Astrocyte (in vitro differentiated cells and primary cell): Measurements from ENCODE around the gene TRIM50. TPM values are rescaled to one million over a fixed set of nuclear protein-coding genes. Genes with fewer than 3 reads are reported as not detected.
"Not testable (repeated sequence)": the region's sequence is repeated elsewhere in the genome, so short reads cannot be mapped to it uniquely, and the experiment has no call there.

Experiments
- DNase-seq: peaks from one replicate; pipeline ENCODE4 v3.0.0-alpha.2; 2010; ENCODE audit warnings: low read depth
- FAIRE-seq: peaks from 2 replicates; lab custom pipeline; 2011; peaks lifted over from hg19 to GRCh38; lab: Jason Lieb, UNC
- H2AFZ ChIP-seq: 2 replicates; pipeline ENCODE4 v1.6.0; 2012; ENCODE audit warnings: low read depth, low read length, inconsistent platforms
- H3K27ac ChIP-seq: 2 replicates; pipeline ENCODE4 v1.5.1; 2011; ENCODE audit warnings: low read depth, low read length, inconsistent platforms
- H3K27me3 ChIP-seq: 2 replicates; pipeline ENCODE4 v1.6.0; 2011; ENCODE audit warnings: low read length, inconsistent platforms; ENCODE audit not compliant: insufficient read depth
- H3K36me3 ChIP-seq: 2 replicates; pipeline ENCODE4 v1.5.1; 2011; ENCODE audit warnings: low read length, inconsistent platforms; ENCODE audit not compliant: insufficient read depth
- H3K4me1 ChIP-seq: 2 replicates; pipeline ENCODE4 v1.5.1; 2011; ENCODE audit warnings: low read length, inconsistent platforms; ENCODE audit not compliant: insufficient read depth
- H3K4me2 ChIP-seq: 2 replicates; pipeline ENCODE4 v1.6.0; 2012; ENCODE audit warnings: low read length, inconsistent platforms
- H3K4me3 ChIP-seq: 2 replicates; pipeline ENCODE4 v1.5.1; 2011; ENCODE audit warnings: low read depth, mild to moderate bottlenecking, low read length, inconsistent platforms; ENCODE audit not compliant: insufficient read depth
- H3K79me2 ChIP-seq: 2 replicates; pipeline ENCODE4 v1.6.0; 2012; ENCODE audit warnings: mild to moderate bottlenecking, low read length, inconsistent platforms; ENCODE audit not compliant: insufficient read depth
- H3K9ac ChIP-seq: 2 replicates; pipeline ENCODE4 v1.6.0; 2012; ENCODE audit warnings: mild to moderate bottlenecking, low read length, inconsistent platforms
- H3K9me3 ChIP-seq: 2 replicates; pipeline ENCODE4 v1.5.1; 2012; ENCODE audit warnings: low read depth, mild to moderate bottlenecking, low read length, inconsistent platforms; ENCODE audit not compliant: insufficient read depth
- H4K20me1 ChIP-seq: 2 replicates; pipeline ENCODE4 v1.6.0; 2012; ENCODE audit warnings: low read length, inconsistent platforms; ENCODE audit not compliant: insufficient read depth
- H3K27ac Mint-ChIP-seq: one replicate; pipeline ENCODE4 v1.8.0; 2021; ENCODE audit warnings: mild to moderate bottlenecking, mixed read lengths; ENCODE audit not compliant: unreplicated experiment
- H3K27me3 Mint-ChIP-seq: one replicate; pipeline ENCODE4 v1.8.0; 2021; ENCODE audit warnings: low read depth, mixed read lengths; ENCODE audit not compliant: unreplicated experiment
- H3K36me3 Mint-ChIP-seq: one replicate; pipeline ENCODE4 v1.8.0; 2021; ENCODE audit warnings: low read depth, mixed read lengths; ENCODE audit not compliant: unreplicated experiment
- H3K4me1 Mint-ChIP-seq: one replicate; pipeline ENCODE4 v1.8.0; 2021; ENCODE audit warnings: low read depth, mixed read lengths; ENCODE audit not compliant: unreplicated experiment
- H3K4me3 Mint-ChIP-seq: one replicate; pipeline ENCODE4 v1.8.0; 2021; ENCODE audit warnings: mild to moderate bottlenecking, moderate library complexity, mixed read lengths; ENCODE audit not compliant: unreplicated experiment
- H3K9me3 Mint-ChIP-seq: one replicate; pipeline ENCODE4 v1.8.0; 2021; ENCODE audit warnings: mild to moderate bottlenecking, mixed read lengths; ENCODE audit not compliant: unreplicated experiment
- EZH2 ChIP-seq: IDR thresholded peaks from 2 replicates; pipeline ENCODE4 v1.6.1; 2012; ENCODE audit warnings: mild to moderate bottlenecking, low read length, inconsistent platforms; ENCODE audit not compliant: insufficient read depth
- total RNA-seq: library from RNA; stranded (reverse); gene quantifications from 2 replicates; pipeline ENCODE4 v1.2.1, GENCODE V29; 2021
- TF ChIP-seq, protein P1 (sequence below): IDR thresholded peaks from 2 replicates; pipeline ENCODE4 v1.5.1; 2011; ENCODE audit warnings: low read depth, mild to moderate bottlenecking, inconsistent platforms, low read length, moderate library complexity; ENCODE audit not compliant: insufficient read depth

The TRIM50 gene
- total RNA-seq, 1 donor from 2014 or later: not detected

DNA sequence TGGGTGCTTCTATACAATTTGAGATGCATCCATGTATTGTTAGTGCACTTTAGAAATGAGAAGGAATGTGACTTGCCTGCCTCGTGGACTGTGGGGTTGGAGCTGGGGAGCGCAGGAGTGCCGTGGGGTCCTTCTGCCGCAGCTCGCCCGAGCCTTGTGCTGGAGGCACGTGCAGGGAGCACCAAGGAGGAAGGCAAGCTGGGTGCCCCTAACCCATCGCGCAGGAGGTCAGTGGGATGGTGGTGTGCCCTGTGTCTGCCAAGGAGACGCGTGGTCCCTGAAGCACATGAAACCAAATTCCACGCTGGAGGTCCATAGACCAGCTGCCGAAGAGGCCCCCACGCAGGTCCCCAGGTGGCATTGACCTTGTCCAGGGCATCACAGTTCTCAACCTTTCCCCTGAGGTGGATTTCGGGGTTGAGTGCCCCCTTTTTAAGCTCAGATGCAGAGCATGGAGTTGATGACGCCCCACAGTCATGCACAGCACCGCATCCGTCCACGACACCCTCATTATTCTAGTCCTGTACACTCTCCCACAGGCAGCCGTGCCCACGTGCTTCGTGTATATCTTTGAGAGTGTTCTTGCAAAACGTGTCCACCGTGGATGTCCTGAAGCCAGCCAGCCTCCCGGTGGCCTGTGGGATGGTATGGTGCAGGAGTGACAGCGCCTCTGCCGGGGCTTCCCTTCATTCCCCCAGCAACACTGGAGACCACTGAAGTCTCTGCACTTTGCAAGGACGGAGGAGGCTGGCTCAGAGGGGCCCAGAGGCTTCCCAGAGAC is 35.5 kb upstream of the TRIM50 start:
- H2AFZ ChIP-seq: no peak overlapping the region
- H3K9me3 Mint-ChIP-seq: peaks cover 8% of the 10 kb centered on the region
- FAIRE-seq: no peak

DNA sequence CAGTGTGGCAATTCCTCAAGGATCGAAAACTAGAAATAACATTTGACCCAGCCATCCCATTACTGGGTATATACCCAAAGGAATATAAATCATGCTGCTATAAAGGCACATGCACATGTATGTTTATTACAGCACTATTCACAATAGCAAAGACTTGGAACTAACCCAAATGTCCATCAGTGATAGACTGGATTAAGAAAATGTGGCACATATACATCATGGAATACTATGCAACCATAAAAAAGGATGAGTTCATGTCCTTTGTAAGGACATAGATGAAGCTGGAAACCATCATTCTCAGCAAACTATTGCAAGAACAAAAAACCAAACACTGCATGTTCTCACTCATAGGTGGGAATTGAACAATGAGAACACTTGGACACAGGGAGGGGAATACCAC is 32.7 kb upstream of the TRIM50 start:
- H3K79me2 ChIP-seq, FAIRE-seq, H2AFZ ChIP-seq, H3K4me1 Mint-ChIP-seq, H3K27me3 ChIP-seq, H3K9me3 ChIP-seq, H3K9me3 Mint-ChIP-seq, H3K4me1 ChIP-seq, H3K27ac Mint-ChIP-seq, H3K4me3 ChIP-seq, H3K9ac ChIP-seq, H3K36me3 Mint-ChIP-seq, DNase-seq, H3K36me3 ChIP-seq, H4K20me1 ChIP-seq, H3K4me2 ChIP-seq, H3K27ac ChIP-seq, H3K4me3 Mint-ChIP-seq: not testable (repeated sequence)
- peaks cover 12% of the 10 kb centered on the region for H3K27me3 Mint-ChIP-seq

More for the DNA sequence above, 35.5 kb upstream of the TRIM50 start:
- DNase-seq: no peak
- Mint-ChIP-seq H3K4me3 (no peak overlapping the region), H3K27me3 (peaks cover 13% of the 10 kb centered on the region), H3K4me1 (no peaks in the 10 kb centered on the region), H3K36me3 (peaks cover 3% of the 10 kb centered on the region), H3K27ac (no peak overlapping the region)
- TF ChIP-seq, protein P1, sequence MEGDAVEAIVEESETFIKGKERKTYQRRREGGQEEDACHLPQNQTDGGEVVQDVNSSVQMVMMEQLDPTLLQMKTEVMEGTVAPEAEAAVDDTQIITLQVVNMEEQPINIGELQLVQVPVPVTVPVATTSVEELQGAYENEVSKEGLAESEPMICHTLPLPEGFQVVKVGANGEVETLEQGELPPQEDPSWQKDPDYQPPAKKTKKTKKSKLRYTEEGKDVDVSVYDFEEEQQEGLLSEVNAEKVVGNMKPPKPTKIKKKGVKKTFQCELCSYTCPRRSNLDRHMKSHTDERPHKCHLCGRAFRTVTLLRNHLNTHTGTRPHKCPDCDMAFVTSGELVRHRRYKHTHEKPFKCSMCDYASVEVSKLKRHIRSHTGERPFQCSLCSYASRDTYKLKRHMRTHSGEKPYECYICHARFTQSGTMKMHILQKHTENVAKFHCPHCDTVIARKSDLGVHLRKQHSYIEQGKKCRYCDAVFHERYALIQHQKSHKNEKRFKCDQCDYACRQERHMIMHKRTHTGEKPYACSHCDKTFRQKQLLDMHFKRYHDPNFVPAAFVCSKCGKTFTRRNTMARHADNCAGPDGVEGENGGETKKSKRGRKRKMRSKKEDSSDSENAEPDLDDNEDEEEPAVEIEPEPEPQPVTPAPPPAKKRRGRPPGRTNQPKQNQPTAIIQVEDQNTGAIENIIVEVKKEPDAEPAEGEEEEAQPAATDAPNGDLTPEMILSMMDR: no peak
- no peak for TF ChIP-seq EZH2
- no peak overlapping the region for H3K27ac ChIP-seq
- H3K9me3 ChIP-seq: no peaks in the 10 kb centered on the region
- H3K4me2 ChIP-seq: no peak overlapping the region
- H3K36me3 ChIP-seq: no peaks in the 10 kb centered on the region
- no peak overlapping the region for H3K9ac ChIP-seq
- no peaks in the 10 kb centered on the region for H3K4me1 ChIP-seq
- H4K20me1 ChIP-seq: no peaks in the 10 kb centered on the region
- peaks cover 5% of the 10 kb centered on the region for H3K27me3 ChIP-seq
- no peaks in the 10 kb centered on the region for H3K79me2 ChIP-seq
- no peak overlapping the region for H3K4me3 ChIP-seq

DNA sequence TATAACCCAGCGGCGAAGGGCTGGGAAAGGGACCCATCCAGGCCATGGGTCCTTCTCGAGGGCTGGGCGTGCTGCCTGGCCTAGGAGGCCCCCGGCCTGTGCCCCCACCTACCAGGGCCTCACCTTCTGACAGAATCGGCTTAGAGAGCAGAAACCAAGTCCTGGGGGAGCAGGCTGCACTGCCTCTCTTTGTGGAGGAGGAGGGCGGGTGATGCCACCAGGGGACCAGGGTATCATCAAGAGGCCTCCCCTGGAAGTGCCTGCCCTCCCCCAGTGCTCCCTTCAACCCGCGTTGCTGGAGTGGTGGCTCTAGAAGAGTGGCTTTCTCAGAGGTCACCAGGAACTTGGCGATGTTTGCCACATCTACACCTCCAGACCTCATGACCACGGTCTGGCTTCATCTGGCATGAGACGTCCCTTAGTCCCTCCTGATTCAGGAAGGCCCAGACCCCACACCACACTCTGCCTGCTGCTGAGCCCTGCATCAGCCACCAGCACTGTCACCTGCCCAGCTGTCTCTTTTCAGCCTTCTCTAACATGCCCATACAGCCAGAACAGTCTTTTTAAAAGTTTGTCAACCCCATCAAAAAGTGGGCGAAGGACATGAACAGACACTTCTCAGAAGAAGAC is 32.0 kb upstream of the TRIM50 start:
- Histone ChIP-seq H4K20me1 (no peaks in the 10 kb centered on the region), H3K27ac (no peak overlapping the region), H3K9ac (no peak overlapping the region), H3K27me3 (peaks cover 9% of the 10 kb centered on the region), H3K9me3 (no peaks in the 10 kb centered on the region), H3K4me3 (no peak overlapping the region), H3K79me2 (no peaks in the 10 kb centered on the region), H2AFZ (no peak overlapping the region), H3K4me1 (peaks cover 4% of the 10 kb centered on the region), H3K4me2 (no peak overlapping the region), H3K36me3 (no peaks in the 10 kb centered on the region)
- Mint-ChIP-seq H3K4me1 (peaks cover 3% of the 10 kb centered on the region), H3K4me3 (no peak overlapping the region), H3K27ac (no peak overlapping the region), H3K9me3 (peaks cover 8% of the 10 kb centered on the region), H3K27me3 (peaks cover 12% of the 10 kb centered on the region), H3K36me3 (peaks cover 5% of the 10 kb centered on the region)
- TF ChIP-seq, protein P1: no peak
- no peak for TF ChIP-seq EZH2
- FAIRE-seq: no peak
- no peak for DNase-seq
